GM12878 (cell line): ENCODE results near the gene ADAMTSL5. TPM values are rescaled to one million over a fixed set of nuclear protein-coding genes. Genes with fewer than 3 reads are reported as not detected.
A peak's percentile ranks its signal among the peaks of the same experiment; 100 is the strongest.
"Not testable (repeated sequence)": the region's sequence is repeated elsewhere in the genome, so short reads cannot be mapped to it uniquely, and the experiment has no call there.

Experiments used
- ATAC-seq: fragments of 200-7000 bp; cut with Tn5 transposase; 3 replicates; pipeline ENCODE4 v1.9.1; 2020; ENCODE audit warnings: mild to moderate bottlenecking, moderate library complexity
- BruUV-seq: library from RNA; stranded (reverse); fragments of 400-500 nt; replicated peaks from 2 replicates; lab custom pipeline; 2021; lab: Mats Ljungman, UMichigan
- CTCF ChIA-PET: fragments of 300-600 bp; sonication (Branson Sonifier 250); formaldehyde crosslinking; extraction: SDS; loops from one replicate; lab custom pipeline; 2021; ENCODE audit warnings: inconsistent platforms; lab: Yijun Ruan, JAX
- POLR2A ChIA-PET: fragments of 350-600 bp; formaldehyde crosslinking; extraction: SDS; loops from one replicate; lab custom pipeline; 2021; ENCODE audit warnings: inconsistent platforms; lab: Charles Lee
- RAD21 ChIA-PET: fragments of 300-600 bp; sonication (Branson Sonifier 250); formaldehyde crosslinking; loops from one replicate; lab custom pipeline; 2023; ENCODE audit warnings: antibody characterized with exemption; ENCODE audit not compliant: unreplicated experiment; lab: Charles Lee
- SMC1A ChIA-PET: fragments of 300-600 bp; sonication (Branson Sonifier 250); formaldehyde crosslinking; loops from one replicate; lab custom pipeline; 2023; ENCODE audit not compliant: unreplicated experiment, uncharacterized antibody; lab: Charles Lee
- DNase-seq: peaks from one replicate; pipeline ENCODE4 v3.0.0-alpha.2; 2011; ENCODE audit warnings: low read depth, low spot score
- FAIRE-seq: peaks from 3 replicates; lab custom pipeline; 2011; peaks lifted over from hg19 to GRCh38; lab: Jason Lieb, UNC
- H2AFZ ChIP-seq: 2 replicates; pipeline ENCODE4 v1.6.0; 2011; ENCODE audit warnings: low read depth, low read length, control low read depth; ENCODE audit not compliant: control insufficient read depth
- H3K27ac ChIP-seq: 2 replicates; pipeline ENCODE4 v1.5.1; 2011; ENCODE audit warnings: control low read depth; ENCODE audit not compliant: control insufficient read depth, insufficient read depth
- H3K27me3 ChIP-seq, 2 experiments: replicated peaks in 1 of 2; 2 replicates each; pipeline versions ENCODE4 v1.6.0 to v1.6.1; 2011; ENCODE audit warnings: low read length in 1 of 2; ENCODE audit not compliant: control insufficient read depth in 2 of 2, insufficient read depth in 2 of 2
- H3K36me3 ChIP-seq, 2 experiments: 2 replicates each; pipeline ENCODE4 v1.5.1; 2011; ENCODE audit warnings: low read length in 1 of 2; ENCODE audit not compliant: control insufficient read depth in 2 of 2, insufficient read depth in 2 of 2
- H3K4me1 ChIP-seq: 2 replicates; pipeline ENCODE4 v1.6.1; 2011; ENCODE audit warnings: mild to moderate bottlenecking, low read length, moderate library complexity, mixed read lengths; ENCODE audit not compliant: control insufficient read depth, insufficient read depth
- H3K4me2 ChIP-seq: 2 replicates; pipeline ENCODE4 v1.6.0; 2011; ENCODE audit warnings: control low read depth; ENCODE audit not compliant: control insufficient read depth, insufficient read depth
- H3K4me3 ChIP-seq: fragments of 200-600 bp; sonication (generic); 2 replicates; pipeline ENCODE4 v1.5.1; 2016
- H3K79me2 ChIP-seq: 2 replicates; pipeline ENCODE4 v1.6.0; 2011; ENCODE audit warnings: low read length; ENCODE audit not compliant: control insufficient read depth, insufficient read depth
- H3K9ac ChIP-seq: 2 replicates; pipeline ENCODE4 v1.8.0; 2011; ENCODE audit warnings: low read length, control low read depth, mixed read lengths; ENCODE audit not compliant: control insufficient read depth, insufficient read depth
- H3K9me3 ChIP-seq: replicated peaks from 3 replicates; pipeline ENCODE4 v1.5.1; 2011; ENCODE audit warnings: mild to moderate bottlenecking, low read length; ENCODE audit not compliant: control insufficient read depth, insufficient read depth
- H4K20me1 ChIP-seq: 2 replicates; pipeline ENCODE4 v1.6.0; 2011; ENCODE audit not compliant: control insufficient read depth, insufficient read depth
- MAX ChIP-seq: IDR thresholded peaks from 2 replicates; pipeline ENCODE4 v1.6.1; 2012; ENCODE audit warnings: low read depth, low read length, improper control_type of control experiment
- TCF3 ChIP-seq: IDR thresholded peaks from 2 replicates; pipeline ENCODE4 v1.6.1; 2012; ENCODE audit warnings: low read depth, mild to moderate bottlenecking, low read length, borderline replicate concordance; ENCODE audit not compliant: insufficient read depth
- USF1 ChIP-seq: IDR thresholded peaks from 2 replicates; pipeline ENCODE4 v1.6.1; 2011; ENCODE audit warnings: borderline replicate concordance, low read depth, mild to moderate bottlenecking, moderate library complexity, mixed read lengths, low read length; ENCODE audit not compliant: insufficient read depth; ENCODE audit errors: extremely low read length
- WGBS: methylation state at CpG from one replicate; pipeline ENCODE4 v1.1.6; 2016; ENCODE audit warnings: low lambda C conversion rate; ENCODE audit not compliant: insufficient replicate concordance, insufficient coverage; ENCODE audit errors: missing lambda C conversion rate; 5-methylcytosine and 5-hydroxymethylcytosine counted together
- in situ Hi-C: fragments of 300-500 bp; cut with MboI; formaldehyde crosslinking; loops from 9 replicates; pipeline ENCODE4 v1.14.3; 2018; ENCODE audit warnings: mixed read lengths
- intact Hi-C: fragments of 100-400 bp; cut with micrococcal nuclease; formaldehyde crosslinking; loops from one replicate; pipeline ENCODE4 v1.14.2; 2022; ENCODE audit not compliant: unreplicated experiment
- polyA plus RNA-seq, 11 experiments: library from polyadenylated mRNA; depleted of rRNA in 4 of 11; unstranded in 6 of 11; stranded (reverse) in 5 of 11; fragments of >200 nt; fragmentation: Nextera tagmentation in 4 of 11; fragmentation: Illumina TruSeq in 1 of 11; extraction: Ambion mirVana in 4 of 11; extraction: Trizol in 1 of 11; gene quantifications; 1 replicate in 1 of 11; 2 replicates in 10 of 11; pipeline versions ENCODE4 v1.2.1 to v1.2.3, GENCODE V29; 2011 to 2016; ENCODE audit warnings: inconsistent platforms in 2 of 11, missing spikeins in 2 of 11, low read depth in 1 of 11
- total RNA-seq, 4 experiments: library from RNA; depleted of rRNA in 3 of 4; stranded (reverse); fragments of >200 nt in 3 of 4; fragmentation: Illumina TruSeq in 1 of 4; extraction: Trizol in 1 of 4; gene quantifications; 2 replicates each; pipeline versions ENCODE4 v1.2.1 to v1.2.3, GENCODE V29; 2013 to 2021

ADAMTSL5 gene
- total and polyA plus RNA-seq, 10 of the 15 experiments (the other 5 are each of a cell fraction or from before 2014, with no cell fraction given): 0.04 to 0.83 (median 0.32) TPM; not detected in 4

- ChIA-PET CTCF (interaction anchor here (0.8 to 1.0 kb wide), 2 partner anchors 26 to 32 kb away, joined by 3 to 4 read pairs; no protein-coding TSS in a partner anchor), POLR2A (interaction anchor here (0.6 to 0.8 kb wide), 2 partner anchors 14 to 61 kb away, joined by 3 read pairs; partner anchors contain the start of gene REEP6)
- RAD21 ChIA-PET, FAIRE-seq, H3K79me2 ChIP-seq, H3K9ac ChIP-seq, BruUV-seq, H3K4me1 ChIP-seq, H3K4me2 ChIP-seq, ATAC-seq, H3K9me3 ChIP-seq, H4K20me1 ChIP-seq, H3K27me3 ChIP-seq, H3K27ac ChIP-seq, H2AFZ ChIP-seq, SMC1A ChIA-PET, intact Hi-C loops, DNase-seq, H3K36me3 ChIP-seq, in situ Hi-C loops: not testable (repeated sequence)
- 0 out of 2 replicates have a peak overlapping the region, but pooled peaks have one; percentile 2 for H3K4me3 ChIP-seq
- 88% methylated on average over 8 of the region's 9 CpGs for WGBS
These were observed 35.8 kb downstream of the ADAMTSL5 start for GRCh38 chr19:1477056-1477455.

GRCh38 chr19:1475751-1476437, 36.9 kb downstream of the ADAMTSL5 start:
- Histone ChIP-seq H3K4me1 (peaks cover 6% of the 10 kb centered on the region), H2AFZ (no peak overlapping the region), H3K79me2 (peaks cover 8% of the 10 kb centered on the region), H3K9ac (no peak overlapping the region), H3K4me3 (no peak overlapping the region), H4K20me1 (peaks cover 7% of the 10 kb centered on the region), H3K9me3 (no peaks in the 10 kb centered on the region), H3K36me3 (no peaks in the 10 kb centered on the region), H3K4me2 (no peak overlapping the region), H3K27me3 (peaks cover under 1 to 11% of the 10 kb centered on the region in 2 experiments), H3K27ac (no peak overlapping the region)
- in situ Hi-C loops: no loop called here
- ChIA-PET RAD21 (no interaction called here), POLR2A (no interaction called here), SMC1A (no interaction called here), CTCF (interaction anchor here (1.2 kb wide), 1 partner anchor 26 kb away, joined by 3 read pairs; no protein-coding TSS in a partner anchor)
- BruUV-seq: no TSS peak
- TF ChIP-seq MAX (no peak), TCF3 (0 out of 2 replicates have a peak, but pooled peaks have one; percentile 6), USF1 (no peak)
- intact Hi-C loops: no loop called here
- DNase-seq (no peak), FAIRE-seq (no peak), ATAC-seq (no peak)
- 93% methylated on average over 30 of the region's 31 CpGs for whole genome bisulfite sequencing
